ENCODE measurements around the gene GID4.

Gene GID4

DNA sequence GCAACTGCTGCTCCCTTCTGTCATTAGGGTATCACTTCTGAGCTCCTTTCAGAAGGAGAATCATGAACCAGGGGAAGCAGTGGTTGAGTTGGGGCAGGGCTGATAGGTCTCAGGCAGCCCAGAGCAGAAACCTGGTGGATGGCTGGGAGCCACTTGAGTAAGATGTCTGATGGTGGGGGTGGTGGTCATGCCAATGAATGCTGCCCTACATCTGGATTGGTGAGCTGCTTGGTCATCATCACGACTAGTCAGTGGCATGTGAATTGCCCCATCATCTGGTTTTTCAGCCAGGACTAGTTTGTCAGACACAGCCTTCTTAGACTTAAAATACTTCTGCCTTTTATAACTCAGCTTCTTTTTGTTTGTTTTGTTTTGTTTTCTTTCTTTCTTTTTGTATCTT, 2.6 kb downstream of the GID4 start:
- H3K4me3 ChIP-seq (ENCODE audit: low read depth, low read length): no peak overlapping the region

GRCh38 chr17:18042983-18043382, 3.8 kb downstream of the GID4 start:
- no peak for DNase-seq (ENCODE audit: low read depth, low spot score)
- TF ChIP-seq CTCF (IDR thresholded peaks at IDR 0.05; ENCODE audit: low read depth, low read length): no peak
- in situ Hi-C loops (cut with HindIII; ENCODE audit: low sequenced_read_pairs): no loop called here
- H3K4me3 ChIP-seq (ENCODE audit: low read depth, low read length): no peak overlapping the region

More for the DNA sequence above, 2.6 kb downstream of the GID4 start:
- DNase-seq (ENCODE audit: low read depth, low spot score): peak; percentile 13
- TF ChIP-seq CTCF (IDR thresholded peaks at IDR 0.05; ENCODE audit: low read depth, low read length): no peak
- in situ Hi-C loops (cut with HindIII; ENCODE audit: low sequenced_read_pairs): no loop called here

- in situ Hi-C loops (cut with HindIII; ENCODE audit: low sequenced_read_pairs): no loop called here
- peak; percentile 28 for DNase-seq (ENCODE audit: low read depth, low spot score)
- no peak overlapping the region for H3K4me3 ChIP-seq (ENCODE audit: low read depth, low read length)
- peak; percentile 26 for TF ChIP-seq CTCF (IDR thresholded peaks at IDR 0.05; ENCODE audit: low read depth, low read length)
Observed at GRCh38 chr17:18043491-18043890, 4.3 kb downstream of the GID4 start.

- TF ChIP-seq CTCF (IDR thresholded peaks at IDR 0.05; ENCODE audit: low read depth, low read length): no peak
- no peak for DNase-seq (ENCODE audit: low read depth, low spot score)
- H3K4me3 ChIP-seq (ENCODE audit: low read depth, low read length): no peak overlapping the region
- in situ Hi-C loops (cut with HindIII; ENCODE audit: low sequenced_read_pairs): no loop called here
Observed at GRCh38 chr17:18044609-18045008, 5.4 kb downstream of the GID4 start.

DNA sequence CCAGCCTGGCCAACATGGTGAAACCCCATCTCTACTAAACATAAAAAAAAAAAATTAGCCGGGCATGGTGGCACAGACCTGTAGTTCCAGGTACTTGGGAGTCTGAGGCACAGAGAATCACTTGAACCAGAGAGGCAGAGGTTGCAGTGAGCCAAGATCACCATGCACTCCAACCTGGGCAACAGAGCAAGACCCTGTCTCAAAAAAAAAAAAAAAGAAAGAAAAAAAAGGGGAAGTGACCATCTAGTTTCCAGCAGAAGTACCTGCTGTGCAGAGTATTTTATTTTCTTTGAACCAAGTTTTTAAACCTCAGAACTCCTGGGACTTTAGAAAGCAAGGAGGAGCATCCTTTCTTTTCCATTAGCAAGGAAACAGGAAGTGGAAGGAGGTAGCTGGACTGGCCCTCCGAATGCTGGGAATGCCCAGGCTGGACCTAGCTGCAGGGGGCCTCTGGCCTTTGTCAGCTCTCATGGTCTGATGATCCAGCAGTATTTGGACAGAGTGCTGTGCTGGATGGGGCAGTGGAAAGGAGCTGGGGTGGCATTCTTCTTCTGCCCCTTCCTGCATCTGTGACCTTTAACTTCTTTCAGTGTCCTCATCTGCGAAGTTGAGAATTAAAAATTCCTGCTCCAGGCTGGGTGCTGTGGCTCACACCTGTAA, 6.6 kb downstream of the GID4 start:
- in situ Hi-C loops (cut with HindIII; ENCODE audit: low sequenced_read_pairs): no loop called here
- no peak for DNase-seq (ENCODE audit: low read depth, low spot score)
- no peak overlapping the region for H3K4me3 ChIP-seq (ENCODE audit: low read depth, low read length)
- no peak for TF ChIP-seq CTCF (IDR thresholded peaks at IDR 0.05; ENCODE audit: low read depth, low read length)

DNA sequence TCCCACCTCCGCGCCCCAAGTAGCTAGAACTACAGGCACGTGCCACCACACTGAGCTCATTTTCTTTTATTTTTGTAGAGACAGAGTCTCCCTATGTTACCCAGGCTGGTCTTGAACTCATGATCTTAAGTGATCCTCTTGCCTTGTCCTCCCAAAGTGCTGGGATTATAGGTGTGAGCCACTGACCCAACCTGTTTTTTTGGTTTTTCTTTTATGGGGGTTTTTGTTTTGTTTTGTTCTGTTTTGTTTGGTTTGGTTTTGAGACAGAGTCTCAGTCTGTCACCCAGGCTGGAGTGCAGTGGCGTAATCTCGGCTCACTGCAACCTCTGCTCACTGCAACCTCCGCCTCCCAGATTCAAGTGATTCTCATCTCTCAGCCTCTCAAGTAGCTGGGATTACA, 16.4 kb downstream of the GID4 start:
- in situ Hi-C loops (cut with HindIII; ENCODE audit: low sequenced_read_pairs): no loop called here
- no peak for TF ChIP-seq CTCF (IDR thresholded peaks at IDR 0.05; ENCODE audit: low read depth, low read length)
- no peak for DNase-seq (ENCODE audit: low read depth, low spot score)
- H3K4me3 ChIP-seq (ENCODE audit: low read depth, low read length): no peak overlapping the region

All from astrocyte of the spinal cord (primary cell).